Liver (tissue), 9 donors: ENCODE data around the gene THSD7B. TPM values are rescaled to one million over a fixed set of nuclear protein-coding genes. Genes with fewer than 3 reads are reported as not detected.

Source experiments
- DNase-seq: peaks from one replicate; pipeline ENCODE4 v3.0.0-alpha.2; 2017; ENCODE audit warnings: low spot score
- H3K27ac ChIP-seq, 2 donors: one replicate each; pipeline ENCODE4 v1.7.0; 2013; ENCODE audit warnings: inconsistent platforms in 2 of 2, low read length in 2 of 2, control low read depth in 1 of 2, low read depth in 1 of 2, mild to moderate bottlenecking in 1 of 2
- H3K27me3 ChIP-seq, 4 donors: one replicate each; pipeline versions ENCODE4 v1.6.1 to v1.7.0; 2013; ENCODE audit warnings: low read length in 3 of 4, inconsistent platforms in 1 of 4, mild to moderate bottlenecking in 1 of 4, moderate library complexity in 1 of 4; ENCODE audit not compliant: control insufficient read depth in 4 of 4, insufficient read depth in 4 of 4
- H3K36me3 ChIP-seq, 4 donors: one replicate each; pipeline versions ENCODE4 v1.6.1 to v1.7.0; 2013; ENCODE audit warnings: low read length in 3 of 4, mild to moderate bottlenecking in 3 of 4, low read depth in 1 of 4, moderate library complexity in 1 of 4; ENCODE audit not compliant: control insufficient read depth in 4 of 4, insufficient read depth in 3 of 4
- H3K4me1 ChIP-seq, 4 donors: one replicate each; pipeline versions ENCODE4 v1.6.1 to v1.7.0; 2013; ENCODE audit warnings: low read length in 3 of 4, mild to moderate bottlenecking in 3 of 4, moderate library complexity in 1 of 4; ENCODE audit not compliant: control insufficient read depth in 4 of 4, insufficient read depth in 4 of 4
- H3K4me3 ChIP-seq, 3 donors: one replicate each; pipeline versions ENCODE4 v1.6.1 to v1.7.0; 2013; ENCODE audit warnings: low read length in 3 of 3, control low read depth in 1 of 3, low read depth in 1 of 3, mild to moderate bottlenecking in 1 of 3
- H3K9ac ChIP-seq, 2 donors: one replicate each; pipeline ENCODE4 v1.7.0; 2013; ENCODE audit warnings: low read length in 2 of 2, mild to moderate bottlenecking in 2 of 2, moderate library complexity in 2 of 2, control low read depth in 1 of 2, low read depth in 1 of 2
- H3K9me3 ChIP-seq, 4 donors: one replicate each; pipeline versions ENCODE4 v1.6.1 to v1.7.0; 2013; ENCODE audit warnings: low read length in 3 of 4; ENCODE audit not compliant: control insufficient read depth in 4 of 4
- ATF3 ChIP-seq: IDR thresholded peaks from 2 replicates; pipeline ENCODE4 v1.6.1; 2016; ENCODE audit warnings: antibody characterized with exemption
- CTCF ChIP-seq: fragments of 150-350 bp; IDR thresholded peaks from 2 replicates; pipeline ENCODE4 v1.5.1; 2017; ENCODE audit warnings: improper control_type of control experiment, low read depth, low read length; ENCODE audit not compliant: missing input control
- EGR1 ChIP-seq, 2 donors: IDR thresholded peaks; 2 replicates each; pipeline ENCODE4 v1.6.1; 2016 to 2018; ENCODE audit warnings: antibody characterized with exemption in 2 of 2, low read depth in 2 of 2
- FOXA1 ChIP-seq: IDR thresholded peaks from 2 replicates; pipeline ENCODE4 v1.6.1; 2016; ENCODE audit warnings: antibody characterized with exemption
- FOXA2 ChIP-seq: IDR thresholded peaks from 2 replicates; pipeline ENCODE4 v1.6.1; 2016; ENCODE audit warnings: antibody characterized with exemption
- GABPA ChIP-seq, 2 donors: IDR thresholded peaks in 1 of 2; conservative IDR thresholded peaks in 1 of 2; 2 replicates each; pipeline ENCODE4 v1.6.1; 2016; ENCODE audit warnings: antibody characterized with exemption in 2 of 2, mild to moderate bottlenecking in 1 of 2, moderate library complexity in 1 of 2
- HNF4A ChIP-seq, 2 donors: conservative IDR thresholded peaks; 2 replicates each; pipeline ENCODE4 v1.6.1; 2016; ENCODE audit warnings: antibody characterized with exemption in 2 of 2, mild to moderate bottlenecking in 2 of 2
- HNF4G ChIP-seq: IDR thresholded peaks from 2 replicates; pipeline ENCODE4 v1.6.1; 2016; ENCODE audit warnings: antibody characterized with exemption
- JUND ChIP-seq, 2 donors: IDR thresholded peaks; 2 replicates each; pipeline ENCODE4 v1.6.1; 2016; ENCODE audit warnings: antibody characterized with exemption in 2 of 2
- MAX ChIP-seq: IDR thresholded peaks from 2 replicates; pipeline ENCODE4 v1.6.1; 2016; ENCODE audit warnings: antibody characterized with exemption
- NR2F2 ChIP-seq: IDR thresholded peaks from 2 replicates; pipeline ENCODE4 v1.6.1; 2016; ENCODE audit warnings: antibody characterized with exemption
- RAD21 ChIP-seq, 2 donors: IDR thresholded peaks; 2 replicates each; pipeline ENCODE4 v1.6.1; 2016; ENCODE audit warnings: antibody characterized with exemption in 2 of 2, mild to moderate bottlenecking in 2 of 2
- REST ChIP-seq: IDR thresholded peaks from 2 replicates; pipeline ENCODE4 v1.6.1; 2016; ENCODE audit warnings: antibody characterized with exemption, mild to moderate bottlenecking
- RXRA ChIP-seq, 2 donors: IDR thresholded peaks; 2 replicates each; pipeline ENCODE4 v1.6.1; 2017 to 2018; ENCODE audit warnings: antibody characterized with exemption in 2 of 2, mild to moderate bottlenecking in 1 of 2
- SP1 ChIP-seq: IDR thresholded peaks from 2 replicates; pipeline ENCODE4 v1.6.1; 2018; ENCODE audit warnings: antibody characterized with exemption, mild to moderate bottlenecking
- TAF1 ChIP-seq: conservative IDR thresholded peaks from 2 replicates; pipeline ENCODE4 v1.6.1; 2016; ENCODE audit warnings: antibody characterized with exemption, mild to moderate bottlenecking
- YY1 ChIP-seq: IDR thresholded peaks from 2 replicates; pipeline ENCODE4 v1.6.1; 2016; ENCODE audit warnings: antibody characterized with exemption, mild to moderate bottlenecking
- WGBS: extraction: QIAGEN DNeasy Blood & Tissue Kit; methylation state at CpG from one replicate; pipeline ENCODE4 v1.1.7; 2013; 5-methylcytosine and 5-hydroxymethylcytosine counted together
- polyA plus RNA-seq, 2 donors: library from polyadenylated mRNA; stranded (reverse) in 1 of 2; unstranded in 1 of 2; fragments of 200-250 nt in 1 of 2; fragments of >200 nt in 1 of 2; fragmentation: Nextera tagmentation in 1 of 2; extraction: Ambion mirVana in 1 of 2; gene quantifications; one replicate each; pipeline versions ENCODE4 v1.2.1 to v1.2.3, GENCODE V29; 2013 to 2015
- total RNA-seq, 2 donors: library from RNA; depleted of rRNA; stranded (reverse); fragments of >200 nt; gene quantifications; one replicate each; pipeline ENCODE4 v1.2.3, GENCODE V29; 2014
- donor health status: healthy.
- donor health status: healthy.
- donor health status: healthy.
- donor health status: healthy.
- donor health status: healthy.

Gene THSD7B
- total and polyA plus RNA-seq, 4 donors = 0.01 to 0.75 (median 0.42) TPM; not detected in 1

GRCh38 chr2:136798766-136799165, 33.4 kb downstream of the THSD7B start:
- H3K27ac ChIP-seq = no peak overlapping the region
- TF ChIP-seq RXRA (IDR thresholded peaks at IDR 0.05) = no peak
- TF ChIP-seq EGR1 (IDR thresholded peaks at IDR 0.05; ENCODE audit: low read depth in 2 of 2) = no peak
- no peak for TF ChIP-seq CTCF
- no peak for TF ChIP-seq SP1
- TF ChIP-seq FOXA1 = no peak
- TF ChIP-seq TAF1 = no peak
- TF ChIP-seq JUND (IDR thresholded peaks at IDR 0.05) = no peak
- no peak for TF ChIP-seq MAX
- no peak for TF ChIP-seq HNF4A (conservative IDR thresholded peaks at IDR 0.05)
- TF ChIP-seq ATF3 = no peak
- TF ChIP-seq HNF4G = no peak
- no peak for TF ChIP-seq NR2F2
- no peaks in the 10 kb centered on the region for H3K36me3 ChIP-seq
- no peaks in the 10 kb centered on the region for H3K9me3 ChIP-seq
- no peak for DNase-seq
- no peak overlapping the region for H3K9ac ChIP-seq
- no peak overlapping the region for H3K4me3 ChIP-seq
- no peaks in the 10 kb centered on the region for H3K27me3 ChIP-seq
- no peaks in the 10 kb centered on the region for H3K4me1 ChIP-seq

GRCh38 chr2:136801661-136802060, 36.3 kb downstream of the THSD7B start:
- no peak for DNase-seq
- Histone ChIP-seq H3K9ac (no peak overlapping the region), H3K9me3 (peaks cover 0 to 11% (median 2%) of the 10 kb centered on the region in 4 donors), H3K36me3 (peaks cover 0 to 3% (median 0%) of the 10 kb centered on the region in 4 donors), H3K4me1 (no peaks in the 10 kb centered on the region), H3K27ac (no peak overlapping the region), H3K4me3 (no peak overlapping the region), H3K27me3 (no peaks in the 10 kb centered on the region)
- TF ChIP-seq MAX = no peak
- TF ChIP-seq ATF3 = no peak
- no peak for TF ChIP-seq FOXA1
- no peak for TF ChIP-seq JUND (IDR thresholded peaks at IDR 0.05)
- no peak for TF ChIP-seq RAD21 (IDR thresholded peaks at IDR 0.05)
- no peak for TF ChIP-seq HNF4A (conservative IDR thresholded peaks at IDR 0.05)
- no peak for TF ChIP-seq RXRA (IDR thresholded peaks at IDR 0.05)
- TF ChIP-seq YY1 = no peak
- no peak for TF ChIP-seq TAF1
- no peak for TF ChIP-seq FOXA2
- TF ChIP-seq EGR1 (IDR thresholded peaks at IDR 0.05; ENCODE audit: low read depth in 2 of 2) = no peak
- no peak for TF ChIP-seq SP1
- no peak for TF ChIP-seq CTCF
- TF ChIP-seq REST = no peak
- no peak for TF ChIP-seq GABPA (IDR thresholded peaks at IDR 0.05 in 1 of 2, conservative IDR thresholded peaks at IDR 0.05 in 1 of 2)
- 74% methylated on average over 4 of the region's 4 CpGs for WGBS
